ENCODE results near the gene TRABD2B. TPM values are rescaled to one million over a fixed set of nuclear protein-coding genes. Genes with fewer than 3 reads are reported as not detected.

Gene TRABD2B
- total and polyA plus RNA-seq, 2 of the 13 experiments (the other 11 are each of a cell fraction or from before 2014, with no cell fraction given), result 0.04 TPM; not detected in 1

- TF ChIP-seq ATF7 (IDR thresholded peaks at IDR 0.05) (peak; percentile 33; the same call in 1 of the 2 replicates), ATF7 (CRISPR knock-in tag; IDR thresholded peaks at IDR 0.05) (no peak), SOX5 (CRISPR knock-in tag; IDR thresholded peaks at IDR 0.05; ENCODE audit: borderline replicate concordance) (0 out of 2 replicates have a peak, but pooled peaks have one; percentile 27), GATAD2A (CRISPR knock-in tag; IDR thresholded peaks at IDR 0.05) (0 out of 2 replicates have a peak, but pooled peaks have one; percentile 19)
Measured at GRCh38 chr1:47941609-47942239, 55.5 kb downstream of the TRABD2B start (continued).

DNA sequence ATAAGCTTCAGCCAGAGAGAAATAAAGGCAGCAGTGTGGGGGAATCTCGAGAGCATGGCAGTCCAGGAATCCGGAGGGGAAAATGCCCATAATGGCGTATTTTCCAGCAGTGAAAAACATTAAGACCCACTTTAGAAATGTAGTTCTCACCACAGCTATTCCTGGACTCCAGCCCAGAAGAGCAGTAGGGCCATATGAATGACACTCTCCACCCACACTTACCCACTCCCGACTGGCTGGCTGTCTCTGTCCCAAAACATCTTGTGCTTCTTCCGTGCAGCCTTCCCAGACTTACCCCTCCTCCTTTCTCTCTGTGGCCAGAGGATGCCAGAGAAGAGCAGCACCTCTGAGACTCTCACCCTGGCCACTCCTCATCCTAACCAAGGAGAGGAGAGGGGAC, 56.4 kb downstream of the TRABD2B start:
- POLR2A ChIA-PET, result no interaction called here

More for the DNA sequence above, 56.4 kb downstream of the TRABD2B start:
- no peak overlapping the region for H3K27ac ChIP-seq (ENCODE audit: extremely low read length, insufficient read depth, low read length)
- no TSS peak for BruUV-seq (replicated peaks)
- H2AFZ ChIP-seq (ENCODE audit: low read length), result no peak overlapping the region
- H3K79me2 ChIP-seq (ENCODE audit: insufficient read depth, low read length), result no peaks in the 10 kb centered on the region
- peaks cover 0 to 10% of the 10 kb centered on the region in 2 experiments; a peak in 2 of 5 replicates for H3K27me3 ChIP-seq (ENCODE audit: control insufficient read depth in 1 of 2, insufficient read depth in 2 of 2, low read length in 2 of 2)
- intact Hi-C loops (cut with micrococcal nuclease; ENCODE audit: unreplicated experiment), result no loop called here
- DNase-seq (ENCODE audit: low spot score) (no peak), ATAC-seq (no peak), FAIRE-seq (no peak)
- H3K9me3 ChIP-seq (ENCODE audit: low read length), result no peaks in the 10 kb centered on the region
- no peak overlapping the region for H3K4me2 ChIP-seq (ENCODE audit: low read depth, low read length)
- H3K4me1 ChIP-seq (ENCODE audit: insufficient read depth, low read length), result peaks cover 35% of the 10 kb centered on the region
- in situ Hi-C loops (cut with HindIII; ENCODE audit: extremely low pct_ligation_motif_present, low pct_unique_long_range_greater_than_20kb), result no loop called here
- no peaks in the 10 kb centered on the region for H3K36me3 ChIP-seq (replicated peaks in 1 of 2; ENCODE audit: control insufficient read depth in 1 of 2, insufficient read depth in 2 of 2, low read length in 2 of 2)
- no peak overlapping the region for H3K9ac ChIP-seq (ENCODE audit: insufficient read depth, low read depth, low read length)
- TF ChIP-seq CBFB (CRISPR knock-in tag; IDR thresholded peaks at IDR 0.05) (no peak), JUN (CRISPR knock-in tag; IDR thresholded peaks at IDR 0.05) (no peak), ZFY (CRISPR knock-in tag; IDR thresholded peaks at IDR 0.05) (no peak), RFX3 (CRISPR knock-in tag; IDR thresholded peaks at IDR 0.05) (no peak), GABPB1 (CRISPR knock-in tag; IDR thresholded peaks at IDR 0.05) (no peak), ZNF512 (CRISPR knock-in tag; IDR thresholded peaks at IDR 0.05) (no peak)
- TF ChIP-seq, protein P1, sequence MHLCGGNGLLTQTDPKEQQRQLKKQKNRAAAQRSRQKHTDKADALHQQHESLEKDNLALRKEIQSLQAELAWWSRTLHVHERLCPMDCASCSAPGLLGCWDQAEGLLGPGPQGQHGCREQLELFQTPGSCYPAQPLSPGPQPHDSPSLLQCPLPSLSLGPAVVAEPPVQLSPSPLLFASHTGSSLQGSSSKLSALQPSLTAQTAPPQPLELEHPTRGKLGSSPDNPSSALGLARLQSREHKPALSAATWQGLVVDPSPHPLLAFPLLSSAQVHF (CRISPR knock-in tag; IDR thresholded peaks at IDR 0.05), result no peak
- 39% methylated on average over 5 of the region's 5 CpGs for WGBS (ENCODE audit: low lambda C conversion rate)
- H3K4me3 ChIP-seq (replicated peaks in 1 of 3; ENCODE audit: insufficient read depth in 1 of 3, low read depth in 2 of 3, low read length in 3 of 3), result no peak overlapping the region
- CTCF ChIA-PET (ENCODE audit: low intra/inter-chr PET ratio, low total read pairs), result no interaction called here
- H4K20me1 ChIP-seq (ENCODE audit: insufficient read depth, low read length), result no peaks in the 10 kb centered on the region
